K562 (cell line): ENCODE data around the gene S100A10. TPM values are rescaled to one million over a fixed set of nuclear protein-coding genes. Genes with fewer than 3 reads are reported as not detected.

Experiments used
- EGR1 ChIP-seq: fragments of 450-650 bp; conservative IDR thresholded peaks from 2 replicates; pipeline ENCODE4 v1.6.1; 2017; ENCODE audit warnings: mild to moderate bottlenecking
- ELF4 ChIP-seq: fragments of 450-650 bp; formaldehyde crosslinking; IDR thresholded peaks from 2 replicates; pipeline ENCODE4 v1.4.0; 2022; ENCODE audit warnings: missing genetic modification characterization
- MEF2A ChIP-seq: IDR thresholded peaks from 2 replicates; pipeline ENCODE4 v1.6.1; 2011; ENCODE audit warnings: low read depth, mild to moderate bottlenecking, low read length, moderate library complexity; ENCODE audit not compliant: control insufficient read depth
- MEIS2 ChIP-seq: fragments of 450-650 bp; IDR thresholded peaks from 2 replicates; pipeline ENCODE4 v1.6.1; 2014; ENCODE audit warnings: mild to moderate bottlenecking; ENCODE audit not compliant: partially characterized antibody
- NCOA2 ChIP-seq, 2 experiments: fragments of 450-650 bp; IDR thresholded peaks; 2 replicates each; pipeline ENCODE4 v1.6.1; 2018; ENCODE audit warnings: mild to moderate bottlenecking in 2 of 2, moderate library complexity in 1 of 2; ENCODE audit not compliant: partially characterized antibody in 2 of 2
- NR1H2 ChIP-seq: sonication (generic); formaldehyde crosslinking; IDR thresholded peaks from 2 replicates; pipeline ENCODE4 v1.4.0; 2020; ENCODE audit warnings: mild to moderate bottlenecking, missing genetic modification reagents
- PHF20 ChIP-seq: fragments of 450-650 bp; IDR thresholded peaks from 2 replicates; pipeline ENCODE4 v1.6.1; 2018; ENCODE audit not compliant: partially characterized antibody
- RAD51 ChIP-seq: fragments of 450-650 bp; IDR thresholded peaks from 2 replicates; pipeline ENCODE4 v1.7.1; 2016; ENCODE audit warnings: low read depth, mild to moderate bottlenecking, borderline replicate concordance
- SIX5 ChIP-seq, 2 experiments: IDR thresholded peaks; 2 replicates each; pipeline ENCODE4 v1.6.1; 2011; ENCODE audit warnings: low read length in 2 of 2, borderline replicate concordance in 1 of 2, low read depth in 1 of 2, mild to moderate bottlenecking in 1 of 2, moderate library complexity in 1 of 2; ENCODE audit not compliant: insufficient read depth in 1 of 2
- SMARCB1 ChIP-seq: IDR thresholded peaks from 2 replicates; pipeline ENCODE4 v1.6.1; 2011; ENCODE audit warnings: improper control_type of control experiment, low read depth; ENCODE audit not compliant: insufficient read length
- YY1 ChIP-seq, 3 experiments: IDR thresholded peaks; 2 replicates each; pipeline ENCODE4 v1.6.1; 2011; ENCODE audit warnings: low read length in 2 of 3, mild to moderate bottlenecking in 2 of 3, moderate library complexity in 2 of 3, borderline replicate concordance in 1 of 3, control low read depth in 1 of 3, low read depth in 1 of 3; ENCODE audit not compliant: insufficient read depth in 3 of 3, insufficient replicate concordance in 2 of 3, control insufficient read depth in 1 of 3, insufficient read length in 1 of 3; ENCODE audit errors: extremely low read depth in 1 of 3
- ZNF24 ChIP-seq: fragments of 450-650 bp; IDR thresholded peaks from 2 replicates; pipeline ENCODE4 v1.6.1; 2016
- ZNF3 ChIP-seq: fragments of 250-450 bp; sonication (Bioruptor Pico); IDR thresholded peaks from 2 replicates; pipeline ENCODE4 v1.5.0; 2021; ENCODE audit warnings: mild to moderate bottlenecking, moderate library complexity
- ZNF431 ChIP-seq: sonication (generic); formaldehyde crosslinking; IDR thresholded peaks from 2 replicates; pipeline ENCODE4 v1.8.0; 2022; ENCODE audit warnings: mild to moderate bottlenecking, missing genetic modification reagents
- polyA plus RNA-seq, 8 experiments: library from polyadenylated mRNA; depleted of rRNA in 4 of 8; stranded (reverse) in 5 of 8; unstranded in 3 of 8; fragments of >200 nt; fragmentation: Nextera tagmentation in 2 of 8; fragmentation: Illumina TruSeq in 1 of 8; extraction: Ambion mirVana in 2 of 8; extraction: Trizol in 1 of 8; gene quantifications; 2 replicates each; pipeline versions ENCODE4 v1.2.1 to v1.2.3, GENCODE V29; 2011 to 2014; ENCODE audit warnings: inconsistent platforms in 1 of 8, missing spikeins in 1 of 8
- total RNA-seq, 7 experiments: library from RNA; depleted of rRNA in 6 of 7; stranded (reverse); fragments of >200 nt in 6 of 7; fragmentation: Illumina TruSeq in 2 of 7; extraction: Trizol in 2 of 7; gene quantifications; 2 replicates each; pipeline versions ENCODE4 v1.2.1 to v1.2.3, GENCODE V29; 2011 to 2021; ENCODE audit warnings: low replicate concordance in 1 of 7
- TF ChIP-seq, protein P1 (sequence below): fragments of 250-450 bp; sonication (Bioruptor Pico); IDR thresholded peaks from 2 replicates; pipeline ENCODE4 v1.8.0; 2022; ENCODE audit warnings: moderate library complexity, mild to moderate bottlenecking, inconsistent platforms
- TF ChIP-seq, protein P2 (sequence below), 2 experiments: fragments of 450-650 bp; conservative IDR thresholded peaks; 2 replicates each; pipeline ENCODE4 v1.6.1; 2017; ENCODE audit warnings: mild to moderate bottlenecking in 2 of 2, moderate library complexity in 2 of 2
- TF ChIP-seq, protein P3 (sequence below): fragments of 450-650 bp; IDR thresholded peaks from 2 replicates; pipeline ENCODE4 v1.6.1; 2016
- TF ChIP-seq, protein P4 (sequence below): fragments of 450-650 bp; IDR thresholded peaks from 2 replicates; pipeline ENCODE4 v1.7.0; 2016; ENCODE audit warnings: borderline replicate concordance
- TF ChIP-seq, protein P5 (sequence below): fragments of 450-650 bp; formaldehyde crosslinking; IDR thresholded peaks from 2 replicates; pipeline ENCODE4 v1.4.0; 2020; ENCODE audit warnings: mild to moderate bottlenecking

S100A10 gene
- total and polyA plus RNA-seq, 9 of the 15 experiments (the other 6 are each of a cell fraction or from before 2014, with no cell fraction given), result 0.32 to 1.6 (median 0.50) TPM; not detected in 3

DNA sequence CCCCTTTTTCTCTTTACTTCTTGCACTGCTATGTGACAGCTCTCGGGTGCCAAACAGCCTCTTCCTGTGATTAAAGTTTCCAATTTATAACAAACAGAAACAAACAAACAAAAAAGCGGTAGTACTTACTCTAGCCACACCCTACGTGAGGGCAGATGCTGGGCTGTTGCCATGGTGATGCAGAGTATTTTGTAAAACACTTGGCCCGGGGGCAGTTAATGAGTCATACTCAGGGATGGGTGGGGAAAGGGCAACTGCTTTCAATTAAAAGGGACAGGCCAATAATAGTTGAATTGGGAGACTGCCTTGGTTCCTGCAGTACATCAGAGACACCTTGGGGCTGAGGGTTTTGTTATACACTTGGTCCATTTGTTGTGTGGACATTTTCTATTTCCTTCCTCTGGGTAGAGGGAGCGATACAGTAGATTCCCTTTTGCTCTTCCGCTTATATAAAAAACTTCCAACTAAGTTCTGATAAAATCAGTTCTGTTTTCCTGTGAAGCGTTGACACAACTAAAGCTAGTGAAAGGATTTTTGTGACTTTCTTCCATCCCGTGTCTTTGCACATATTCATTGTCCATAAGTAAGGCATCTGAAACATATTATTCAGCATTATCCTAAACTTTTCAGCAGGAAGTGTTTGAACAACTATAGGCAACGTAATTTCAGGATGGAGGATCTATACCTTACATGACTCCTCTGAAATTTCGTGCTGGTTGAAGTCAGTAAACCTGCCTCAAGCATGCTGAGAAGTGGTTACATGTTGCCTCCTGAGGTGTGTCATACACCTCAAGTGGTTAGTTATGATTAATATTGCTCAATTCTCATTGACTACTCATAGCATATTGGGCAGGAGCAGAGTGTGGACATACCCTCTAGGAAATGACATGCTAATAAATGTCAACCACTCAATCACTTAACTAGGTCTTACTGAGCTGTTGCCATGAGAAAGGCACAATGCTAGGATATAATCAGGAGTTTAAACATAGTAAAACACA, 47.6 kb downstream of the S100A10 start (continued):
- TF ChIP-seq SMARCB1 (no peak), NR1H2 (CRISPR knock-in tag) (no peak), SIX5 (IDR thresholded peaks at IDR 0.05; ENCODE audit: borderline replicate concordance in 1 of 2, insufficient read depth in 1 of 2, low read depth in 1 of 2, low read length in 2 of 2) (no peak), ZNF24 (no peak), ZNF431 (no peak), ELF4 (CRISPR knock-in tag) (no peak), PHF20 (no peak), MEF2A (no peak), NCOA2 (IDR thresholded peaks at IDR 0.05; ENCODE audit: partially characterized antibody in 2 of 2) (no peak), YY1 (IDR thresholded peaks at IDR 0.05; ENCODE audit: borderline replicate concordance in 1 of 3, control insufficient read depth in 1 of 3, extremely low read depth in 1 of 3, insufficient read depth in 3 of 3, insufficient read length in 1 of 3, insufficient replicate concordance in 2 of 3, low read depth in 1 of 3, low read length in 2 of 3) (no peak), EGR1 (peak; percentile 39; the same call in 1 of the 2 replicates), RAD51 (no peak), MEIS2 (no peak), ZNF3 (CRISPR knock-in tag) (no peak)
- TF ChIP-seq, protein P1, sequence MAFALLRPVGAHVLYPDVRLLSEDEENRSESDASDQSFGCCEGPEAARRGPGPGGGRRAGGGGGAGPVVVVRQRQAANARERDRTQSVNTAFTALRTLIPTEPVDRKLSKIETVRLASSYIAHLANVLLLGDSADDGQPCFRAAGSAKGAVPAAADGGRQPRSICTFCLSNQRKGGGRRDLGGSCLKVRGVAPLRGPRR (CRISPR knock-in tag), result no peak
- TF ChIP-seq, protein P2, sequence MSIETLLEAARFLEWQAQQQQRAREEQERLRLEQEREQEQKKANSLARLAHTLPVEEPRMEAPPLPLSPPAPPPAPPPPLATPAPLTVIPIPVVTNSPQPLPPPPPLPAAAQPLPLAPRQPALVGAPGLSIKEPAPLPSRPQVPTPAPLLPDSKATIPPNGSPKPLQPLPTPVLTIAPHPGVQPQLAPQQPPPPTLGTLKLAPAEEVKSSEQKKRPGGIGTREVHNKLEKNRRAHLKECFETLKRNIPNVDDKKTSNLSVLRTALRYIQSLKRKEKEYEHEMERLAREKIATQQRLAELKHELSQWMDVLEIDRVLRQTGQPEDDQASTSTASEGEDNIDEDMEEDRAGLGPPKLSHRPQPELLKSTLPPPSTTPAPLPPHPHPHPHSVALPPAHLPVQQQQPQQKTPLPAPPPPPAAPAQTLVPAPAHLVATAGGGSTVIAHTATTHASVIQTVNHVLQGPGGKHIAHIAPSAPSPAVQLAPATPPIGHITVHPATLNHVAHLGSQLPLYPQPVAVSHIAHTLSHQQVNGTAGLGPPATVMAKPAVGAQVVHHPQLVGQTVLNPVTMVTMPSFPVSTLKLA (conservative IDR thresholded peaks at IDR 0.05), result no peak
- TF ChIP-seq, protein P3, sequence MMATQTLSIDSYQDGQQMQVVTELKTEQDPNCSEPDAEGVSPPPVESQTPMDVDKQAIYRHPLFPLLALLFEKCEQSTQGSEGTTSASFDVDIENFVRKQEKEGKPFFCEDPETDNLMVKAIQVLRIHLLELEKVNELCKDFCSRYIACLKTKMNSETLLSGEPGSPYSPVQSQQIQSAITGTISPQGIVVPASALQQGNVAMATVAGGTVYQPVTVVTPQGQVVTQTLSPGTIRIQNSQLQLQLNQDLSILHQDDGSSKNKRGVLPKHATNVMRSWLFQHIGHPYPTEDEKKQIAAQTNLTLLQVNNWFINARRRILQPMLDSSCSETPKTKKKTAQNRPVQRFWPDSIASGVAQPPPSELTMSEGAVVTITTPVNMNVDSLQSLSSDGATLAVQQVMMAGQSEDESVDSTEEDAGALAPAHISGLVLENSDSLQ, result no peak
- TF ChIP-seq, protein P4, sequence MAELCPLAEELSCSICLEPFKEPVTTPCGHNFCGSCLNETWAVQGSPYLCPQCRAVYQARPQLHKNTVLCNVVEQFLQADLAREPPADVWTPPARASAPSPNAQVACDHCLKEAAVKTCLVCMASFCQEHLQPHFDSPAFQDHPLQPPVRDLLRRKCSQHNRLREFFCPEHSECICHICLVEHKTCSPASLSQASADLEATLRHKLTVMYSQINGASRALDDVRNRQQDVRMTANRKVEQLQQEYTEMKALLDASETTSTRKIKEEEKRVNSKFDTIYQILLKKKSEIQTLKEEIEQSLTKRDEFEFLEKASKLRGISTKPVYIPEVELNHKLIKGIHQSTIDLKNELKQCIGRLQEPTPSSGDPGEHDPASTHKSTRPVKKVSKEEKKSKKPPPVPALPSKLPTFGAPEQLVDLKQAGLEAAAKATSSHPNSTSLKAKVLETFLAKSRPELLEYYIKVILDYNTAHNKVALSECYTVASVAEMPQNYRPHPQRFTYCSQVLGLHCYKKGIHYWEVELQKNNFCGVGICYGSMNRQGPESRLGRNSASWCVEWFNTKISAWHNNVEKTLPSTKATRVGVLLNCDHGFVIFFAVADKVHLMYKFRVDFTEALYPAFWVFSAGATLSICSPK, result no peak
- TF ChIP-seq, protein P5, sequence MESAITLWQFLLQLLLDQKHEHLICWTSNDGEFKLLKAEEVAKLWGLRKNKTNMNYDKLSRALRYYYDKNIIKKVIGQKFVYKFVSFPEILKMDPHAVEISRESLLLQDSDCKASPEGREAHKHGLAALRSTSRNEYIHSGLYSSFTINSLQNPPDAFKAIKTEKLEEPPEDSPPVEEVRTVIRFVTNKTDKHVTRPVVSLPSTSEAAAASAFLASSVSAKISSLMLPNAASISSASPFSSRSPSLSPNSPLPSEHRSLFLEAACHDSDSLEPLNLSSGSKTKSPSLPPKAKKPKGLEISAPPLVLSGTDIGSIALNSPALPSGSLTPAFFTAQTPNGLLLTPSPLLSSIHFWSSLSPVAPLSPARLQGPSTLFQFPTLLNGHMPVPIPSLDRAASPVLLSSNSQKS (CRISPR knock-in tag), result no peak
